Spinal cord (tissue), 10 donors: ENCODE measurements around the gene ZNF516. TPM values are rescaled to one million over a fixed set of nuclear protein-coding genes. Genes with fewer than 3 reads are reported as not detected.

Experiments
- DNase-seq, 6 donors: peaks; one replicate each; pipeline versions ENCODE4 v3.0.0 to v3.0.0-alpha.2; 2013 to 2015; ENCODE audit warnings: low spot score in 6 of 6, low read depth in 4 of 6
- H3K27ac ChIP-seq: one replicate; pipeline ENCODE4 v1.5.1; 2013; ENCODE audit warnings: low read depth, low read length, control low read depth
- H3K27me3 ChIP-seq: one replicate; pipeline ENCODE4 v1.6.1; 2013; ENCODE audit warnings: low read length; ENCODE audit not compliant: control insufficient read depth, insufficient read depth
- H3K36me3 ChIP-seq: one replicate; pipeline ENCODE4 v1.6.1; 2013; ENCODE audit warnings: low read length; ENCODE audit not compliant: control insufficient read depth, insufficient read depth
- H3K4me1 ChIP-seq: one replicate; pipeline ENCODE4 v1.6.1; 2013; ENCODE audit warnings: low read length; ENCODE audit not compliant: control insufficient read depth, insufficient read depth
- H3K4me3 ChIP-seq: one replicate; pipeline ENCODE4 v1.5.1; 2013; ENCODE audit warnings: low read depth, low read length, control low read depth
- H3K9me3 ChIP-seq: one replicate; pipeline ENCODE4 v1.6.1; 2013; ENCODE audit warnings: low read length; ENCODE audit not compliant: control insufficient read depth, insufficient read depth
- WGBS: methylation state at CpG from one replicate; pipeline ENCODE4 v1.1.5; 2013; ENCODE audit warnings: missing lambda C conversion rate; ENCODE audit not compliant: insufficient coverage; 5-methylcytosine and 5-hydroxymethylcytosine counted together
- polyA plus RNA-seq, 2 donors: library from polyadenylated mRNA; unstranded; fragments of 120-200 nt; gene quantifications; one replicate each; pipeline ENCODE4 v1.2.1, GENCODE V29; 2013; ENCODE audit not compliant: insufficient read length in 2 of 2
- total RNA-seq, 2 donors: library from RNA; depleted of rRNA in 1 of 2; stranded (reverse); fragments of 120-200 nt in 1 of 2; fragments of >200 nt in 1 of 2; gene quantifications; one replicate each; pipeline versions ENCODE4 v1.2.3 to v1.2.4, GENCODE V29; 2013 to 2014
- donor health status: healthy.

Gene ZNF516
- total and polyA plus RNA-seq, 4 donors, result 25.1 to 33.8 (median 28.0) TPM

GRCh38 chr18:76453932-76454331, 41.1 kb downstream of the ZNF516 start:
- DNase-seq, result peak in 1 of 6 donors; percentile 50
- peaks cover 36% of the 10 kb centered on the region for H3K4me1 ChIP-seq
- no peak overlapping the region for H3K27ac ChIP-seq
- no peaks in the 10 kb centered on the region for H3K27me3 ChIP-seq
- H3K36me3 ChIP-seq, result peaks cover 7% of the 10 kb centered on the region
- no CpG with 5 or more reads among the region's 5 CpGs for WGBS
- no peak overlapping the region for H3K4me3 ChIP-seq
- H3K9me3 ChIP-seq, result no peaks in the 10 kb centered on the region

- Histone ChIP-seq H3K27me3 (no peaks in the 10 kb centered on the region), H3K4me1 (peaks cover 40% of the 10 kb centered on the region), H3K9me3 (no peaks in the 10 kb centered on the region), H3K27ac (peak overlapping the region; percentile 95), H3K36me3 (no peaks in the 10 kb centered on the region), H3K4me3 (no peak overlapping the region)
- 35% methylated on average over 3 of the region's 7 CpGs for WGBS
- DNase-seq, result no peak
Measured at GRCh38 chr18:76453057-76453561, 41.9 kb downstream of the ZNF516 start.

GRCh38 chr18:76452357-76452756, 42.7 kb downstream of the ZNF516 start:
- Histone ChIP-seq H3K4me1 (peaks cover 42% of the 10 kb centered on the region), H3K9me3 (no peaks in the 10 kb centered on the region), H3K4me3 (peak overlapping the region; percentile 3), H3K27ac (peak overlapping the region; percentile 95), H3K27me3 (no peaks in the 10 kb centered on the region), H3K36me3 (no peaks in the 10 kb centered on the region)
- WGBS, result no CpG with 5 or more reads among the region's 8 CpGs
- peak in 2 of 6 donors; percentile 34 to 67 for DNase-seq

GRCh38 chr18:76451396-76452331, 43.4 kb downstream of the ZNF516 start:
- H3K27me3 ChIP-seq, result no peaks in the 10 kb centered on the region
- peak overlapping the region; percentile 56 for H3K4me3 ChIP-seq
- DNase-seq, result peak; percentile 36 to 88 (median 53)
- H3K27ac ChIP-seq, result peak overlapping the region; percentile 95
- H3K36me3 ChIP-seq, result no peaks in the 10 kb centered on the region
- H3K4me1 ChIP-seq, result peaks cover 46% of the 10 kb centered on the region
- 4% methylated on average over 14 of the region's 28 CpGs for whole genome bisulfite sequencing
- no peaks in the 10 kb centered on the region for H3K9me3 ChIP-seq

- H3K9me3 ChIP-seq, result no peaks in the 10 kb centered on the region
- peak; percentile 29 to 85 (median 60) for DNase-seq
- H3K27ac ChIP-seq, result peak overlapping the region; percentile 95
- no peaks in the 10 kb centered on the region for H3K36me3 ChIP-seq
- H3K27me3 ChIP-seq, result no peaks in the 10 kb centered on the region
- 4% methylated on average over 26 of the region's 35 CpGs for WGBS
- peaks cover 50% of the 10 kb centered on the region for H3K4me1 ChIP-seq
- H3K4me3 ChIP-seq, result peak overlapping the region; percentile 56
Measured at GRCh38 chr18:76450452-76451395, 44.3 kb downstream of the ZNF516 start.

- no peak overlapping the region for H3K4me3 ChIP-seq
Measured at GRCh38 chr18:76449111-76449453, 46.0 kb downstream of the ZNF516 start.

GRCh38 chr18:76448256-76449110, 46.6 kb downstream of the ZNF516 start:
- no peak for DNase-seq
- Histone ChIP-seq H3K27ac (no peak overlapping the region), H3K4me3 (no peak overlapping the region), H3K27me3 (no peaks in the 10 kb centered on the region), H3K4me1 (peaks cover 65% of the 10 kb centered on the region), H3K36me3 (peaks cover 2% of the 10 kb centered on the region), H3K9me3 (no peaks in the 10 kb centered on the region)
- 88% methylated on average over 16 of the region's 16 CpGs for WGBS

More at GRCh38 chr18:76449111-76449453, 46.0 kb downstream of the ZNF516 start:
- Histone ChIP-seq H3K36me3 (no peaks in the 10 kb centered on the region), H3K4me1 (peaks cover 59% of the 10 kb centered on the region), H3K9me3 (no peaks in the 10 kb centered on the region), H3K27ac (peak overlapping the region; percentile 62), H3K27me3 (no peaks in the 10 kb centered on the region)
- WGBS, result 93% methylated on average over 5 of the region's 5 CpGs
- no peak for DNase-seq

- H3K27me3 ChIP-seq, result no peaks in the 10 kb centered on the region
- peak in 1 of 6 donors; percentile 54 for DNase-seq
- H3K27ac ChIP-seq, result no peak overlapping the region
- H3K9me3 ChIP-seq, result no peaks in the 10 kb centered on the region
- no peak overlapping the region for H3K4me3 ChIP-seq
- peaks cover 66% of the 10 kb centered on the region for H3K4me1 ChIP-seq
- WGBS, result 95% methylated on average over 18 of the region's 21 CpGs
- peaks cover 10% of the 10 kb centered on the region for H3K36me3 ChIP-seq
Measured at GRCh38 chr18:76447258-76447890, 47.7 kb downstream of the ZNF516 start.
